CD4-positive, alpha-beta T cell treated with Interleukin-4 for 1 hour (primary cell): ENCODE results near the gene CLDN20.
A peak's percentile ranks its signal among the peaks of the same experiment; 100 is the strongest.
"Not testable (repeated sequence)": the region's sequence is repeated elsewhere in the genome, so short reads cannot be mapped to it uniquely, and the experiment has no call there.

ENCODE experiments used
- DNase-seq, 2 donors: peaks; one replicate each; pipeline ENCODE4 v3.0.0-alpha.2; 2020 to 2022

The CLDN20 gene, protein sequence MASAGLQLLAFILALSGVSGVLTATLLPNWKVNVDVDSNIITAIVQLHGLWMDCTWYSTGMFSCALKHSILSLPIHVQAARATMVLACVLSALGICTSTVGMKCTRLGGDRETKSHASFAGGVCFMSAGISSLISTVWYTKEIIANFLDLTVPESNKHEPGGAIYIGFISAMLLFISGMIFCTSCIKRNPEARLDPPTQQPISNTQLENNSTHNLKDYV

DNA sequence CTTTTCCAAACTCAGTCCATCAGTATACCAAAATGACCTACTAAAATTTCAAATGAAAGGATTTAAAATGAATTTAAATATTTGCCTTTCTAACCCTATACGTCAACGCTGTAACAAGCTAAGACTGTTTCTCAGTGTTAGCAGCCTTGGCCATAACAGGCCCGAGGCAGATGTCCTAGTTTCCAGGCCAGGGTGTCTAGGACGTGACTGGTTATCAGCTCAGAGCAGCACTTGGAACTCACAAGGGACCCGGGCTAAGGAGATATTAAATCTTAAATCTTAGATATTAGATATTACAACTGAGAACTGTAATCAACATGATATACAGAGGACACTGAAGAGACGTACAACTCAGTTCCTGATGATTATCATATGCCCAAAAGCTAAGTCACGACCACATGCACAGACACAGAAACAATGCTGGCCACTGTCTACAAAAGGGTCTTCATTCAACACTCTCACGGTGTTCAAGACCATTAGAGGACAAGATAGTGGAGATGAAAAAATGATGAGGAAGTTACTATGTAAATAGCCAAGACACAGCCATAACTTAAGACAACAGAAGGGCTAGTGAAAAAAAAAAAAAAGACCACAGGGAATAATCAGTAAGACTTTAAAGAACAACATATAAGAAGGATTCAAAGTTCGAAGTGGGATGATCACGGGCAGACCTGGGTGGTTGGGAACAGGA, at the start of gene CLDN20:
CLDN20 (plus strand) TSS at position 641 of the 691 bp plus-strand sequence. CDS start 11,707 bp downstream, outside the sequence.
- no peak for DNase-seq

DNA sequence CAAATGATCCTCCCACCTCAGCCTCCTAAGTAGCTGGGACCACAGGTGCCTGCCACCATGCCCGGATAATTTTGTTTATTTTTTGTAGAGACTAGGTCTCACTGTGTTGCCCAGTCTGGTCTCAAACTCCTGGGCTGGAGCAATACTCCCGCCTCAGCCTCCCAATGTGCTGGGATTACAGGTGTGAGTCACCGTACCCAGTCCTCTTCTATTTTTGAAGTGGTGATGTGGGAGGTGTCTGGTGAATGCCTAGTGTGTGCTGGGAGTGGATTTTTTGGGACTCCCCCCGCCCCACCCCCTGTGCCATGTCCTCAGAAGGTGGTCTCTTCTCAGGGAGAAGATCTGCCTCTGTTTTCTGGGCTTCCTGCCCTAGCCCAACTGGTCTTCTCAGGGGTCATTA, 47.9 kb upstream of the CLDN20 start:
- no peak for DNase-seq

DNA sequence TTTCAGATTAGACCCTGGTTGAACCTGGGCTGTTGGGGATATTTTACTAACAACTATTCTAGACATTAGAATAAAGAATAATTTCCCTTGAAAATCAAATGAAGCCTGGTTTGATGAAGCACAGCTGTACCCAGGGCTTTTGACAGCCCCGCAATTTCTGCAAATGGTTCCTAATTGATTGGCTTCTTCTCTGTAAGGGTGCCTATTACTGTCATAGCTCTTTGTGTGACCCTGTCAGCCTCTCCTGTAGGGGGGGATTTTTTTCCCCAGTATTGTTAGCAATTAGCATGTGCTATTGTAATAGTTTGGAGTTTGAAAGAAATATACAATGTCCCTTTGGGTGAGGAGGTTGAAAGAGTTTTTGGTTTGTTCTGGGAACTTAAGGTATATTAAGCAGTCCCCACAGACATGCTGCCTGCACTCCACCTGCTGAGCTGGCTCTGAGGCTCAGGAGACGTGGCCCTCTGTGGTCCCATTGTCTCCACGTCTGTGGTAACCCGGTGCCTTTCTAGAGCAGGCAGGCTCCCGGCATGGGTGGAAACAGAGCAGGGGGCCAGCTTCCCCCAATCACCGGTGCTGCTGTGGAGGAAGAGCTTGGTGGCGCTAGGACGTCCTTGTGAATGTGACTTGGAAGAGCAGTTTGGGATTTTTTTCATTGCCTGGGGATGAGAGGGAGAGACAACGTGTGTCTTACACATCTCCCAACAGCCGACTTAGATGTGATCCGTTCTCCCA, 47.3 kb upstream of the CLDN20 start:
- no peak for DNase-seq

DNA sequence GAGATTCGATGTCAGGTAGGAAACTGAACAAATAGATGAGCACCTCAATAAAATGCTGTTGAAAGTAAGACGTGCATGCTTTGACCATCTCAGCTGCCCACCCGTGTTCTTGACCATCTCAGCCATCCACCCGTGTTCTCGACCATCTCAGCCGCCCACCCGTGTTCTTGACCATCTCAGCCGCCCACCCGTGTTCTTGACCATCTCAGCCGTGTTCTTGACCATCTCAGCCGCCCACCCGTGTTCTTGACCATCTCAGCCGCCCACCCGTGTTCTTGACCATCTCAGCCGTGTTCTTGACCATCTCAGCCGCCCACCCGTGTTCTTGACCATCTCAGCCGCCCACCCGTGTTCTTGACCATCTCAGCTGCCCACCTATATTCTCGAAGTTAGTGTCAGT, 45.1 kb upstream of the CLDN20 start:
- DNase-seq = not testable (repeated sequence)

DNA sequence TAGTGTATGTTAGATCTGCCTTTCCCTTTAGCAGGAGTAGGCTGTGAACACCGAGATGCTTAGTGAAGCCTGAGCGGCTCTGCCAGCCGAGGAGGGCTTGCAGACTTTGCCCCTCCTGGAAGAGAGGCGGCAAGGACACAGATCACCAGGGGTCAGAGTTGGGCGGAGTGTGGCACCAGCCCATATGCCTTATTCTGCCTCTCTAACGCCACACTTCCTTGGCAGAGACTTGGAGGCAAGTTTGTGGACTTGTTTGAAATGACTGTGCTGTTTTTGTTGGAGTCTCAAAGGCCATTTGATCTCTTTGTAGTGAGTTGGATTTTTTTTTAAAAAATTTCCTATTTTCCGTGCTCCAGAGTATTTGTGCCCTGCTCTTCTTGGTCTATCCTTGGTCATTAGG, 44.5 kb upstream of the CLDN20 start:
- no peak for DNase-seq

DNA sequence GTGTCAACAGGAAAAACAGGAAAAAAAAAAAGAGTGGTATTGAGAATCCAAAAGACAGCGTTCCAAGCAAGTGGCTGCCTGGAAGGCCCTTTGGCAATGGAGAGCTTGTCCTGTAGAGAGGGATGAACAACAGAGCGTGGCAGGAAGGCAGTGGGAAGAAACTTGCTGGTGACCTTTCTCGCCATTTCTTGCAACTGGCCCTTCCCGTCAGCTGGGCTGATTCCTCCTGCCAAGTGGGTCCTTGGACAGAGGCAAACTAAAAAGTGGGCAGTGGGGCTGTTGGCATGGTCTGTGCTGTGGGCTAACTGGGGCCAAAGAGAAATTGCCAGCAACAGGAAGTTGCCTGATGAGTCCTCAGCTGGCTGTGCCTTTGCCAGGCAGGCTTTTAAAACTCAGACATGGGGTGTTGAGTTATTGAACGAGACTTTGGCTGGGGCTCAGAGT, 43.9 kb upstream of the CLDN20 start:
- DNase-seq = no peak

DNA sequence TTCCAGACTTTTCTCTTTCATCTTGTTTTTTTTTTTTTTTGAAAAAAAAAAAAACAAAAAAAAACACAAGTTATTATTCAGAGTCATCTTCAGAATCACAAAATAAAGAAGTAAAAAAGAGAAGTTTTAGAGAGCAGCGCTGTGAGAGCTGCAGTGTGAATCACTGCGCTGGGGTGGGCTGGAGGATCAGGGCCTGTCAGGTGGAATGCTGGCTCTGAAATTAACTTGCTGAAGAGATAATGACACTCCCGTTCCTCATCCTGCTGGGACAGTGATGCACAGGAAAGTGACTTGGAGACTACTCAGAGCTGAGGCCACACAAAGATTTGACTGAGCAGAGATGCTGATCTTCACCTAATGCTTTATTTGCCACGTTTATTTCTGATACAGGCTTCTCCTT, 42.7 kb upstream of the CLDN20 start:
- DNase-seq = peak in 1 of 2 donors; percentile 50

DNA sequence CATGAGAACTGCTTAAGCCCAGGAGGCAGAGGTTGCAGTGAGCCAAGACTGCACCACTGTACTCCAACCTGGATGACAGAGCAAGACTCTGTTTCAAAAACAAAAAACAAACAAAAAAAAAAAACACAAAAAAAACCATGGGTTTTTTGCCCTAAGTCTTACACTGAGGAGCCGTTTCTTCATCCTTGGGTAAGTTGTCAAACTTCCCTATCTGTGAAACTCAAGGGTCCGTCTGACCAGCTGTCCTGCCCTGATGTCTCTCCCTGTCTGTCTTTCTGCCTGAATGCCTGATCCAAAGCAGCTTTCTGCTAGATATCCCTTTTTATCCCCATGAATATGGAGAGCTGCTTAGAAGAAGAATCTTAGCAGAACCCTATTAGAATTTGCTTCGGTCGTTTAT, 41.3 kb upstream of the CLDN20 start:
- DNase-seq = no peak

DNA sequence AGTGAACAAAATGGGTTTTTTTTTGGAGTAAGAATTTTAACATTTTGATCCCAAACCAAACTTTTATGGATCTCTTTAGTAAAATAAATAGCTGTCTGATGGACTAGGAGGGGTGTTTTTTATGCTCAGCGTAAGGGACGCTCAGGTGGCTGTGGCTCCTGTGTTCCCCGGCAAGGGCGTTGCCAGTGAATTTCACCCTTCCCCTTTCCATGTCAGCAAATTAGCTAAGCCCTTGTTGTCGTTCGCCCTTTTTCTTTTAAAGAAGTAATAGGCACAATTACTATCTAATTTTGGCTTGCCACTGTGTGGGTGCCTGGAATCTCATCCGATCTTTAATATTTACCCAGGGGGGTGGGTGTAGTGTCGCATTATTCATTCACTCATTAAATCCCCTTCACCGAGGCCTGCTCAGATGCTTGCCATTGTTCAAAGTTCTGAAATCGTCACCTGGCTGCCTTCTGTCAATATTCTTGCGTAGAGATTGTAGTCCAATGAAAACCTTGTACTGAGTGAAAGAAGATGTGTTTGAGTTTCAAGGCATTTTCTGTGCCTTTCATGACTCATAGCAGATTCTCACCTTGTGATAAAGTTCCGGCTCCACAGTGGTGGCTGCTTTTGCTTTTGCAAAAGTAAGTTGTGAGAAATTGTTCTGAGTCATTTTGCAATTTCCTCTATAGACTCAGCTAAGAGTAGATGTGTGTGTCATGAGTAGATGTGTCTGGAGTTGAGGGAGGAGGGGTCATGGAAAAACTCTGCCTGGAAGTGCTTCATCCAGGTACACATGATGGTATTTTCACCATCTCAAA, 40.0 kb upstream of the CLDN20 start:
- DNase-seq = peak; percentile 42 to 47

DNA sequence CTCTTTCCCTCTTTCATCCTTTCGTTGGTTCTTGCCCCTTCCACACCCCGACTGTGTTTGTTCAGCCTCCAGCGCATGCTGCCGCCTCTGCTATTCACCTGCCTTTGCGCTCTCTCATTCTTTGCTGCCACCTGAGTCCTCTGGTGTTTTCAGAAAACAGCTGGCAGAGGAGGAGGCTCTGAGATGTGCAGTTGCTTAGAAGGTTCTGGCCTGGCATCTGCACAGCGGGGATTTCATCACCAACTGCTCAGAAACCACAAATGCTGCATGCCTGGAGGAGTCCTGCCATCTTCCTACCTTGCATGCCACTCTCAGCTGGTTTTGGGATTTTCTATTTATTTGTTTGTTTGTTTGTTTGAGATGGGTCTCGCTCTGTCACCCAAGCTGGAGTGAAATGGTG, 39.2 kb upstream of the CLDN20 start:
- no peak for DNase-seq

DNA sequence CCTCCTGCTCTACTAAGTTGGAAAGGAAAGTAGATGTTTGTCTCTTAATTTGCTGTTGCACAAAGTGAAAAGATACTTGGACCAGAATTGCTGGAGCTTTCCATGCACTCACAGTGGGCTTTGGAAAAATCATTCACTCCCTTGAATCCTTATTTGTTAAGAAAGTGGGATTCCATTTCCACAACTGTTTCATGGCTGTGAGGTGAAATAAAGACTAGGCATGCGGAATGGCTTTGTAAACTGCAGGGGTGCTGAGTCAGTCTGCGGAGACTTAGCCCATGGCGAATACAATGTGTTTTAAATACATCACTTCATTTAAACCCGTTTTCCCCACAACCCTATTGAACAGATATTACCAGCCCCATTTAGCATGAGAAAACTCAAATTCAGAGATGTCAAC, 36.8 kb upstream of the CLDN20 start:
- no peak for DNase-seq

DNA sequence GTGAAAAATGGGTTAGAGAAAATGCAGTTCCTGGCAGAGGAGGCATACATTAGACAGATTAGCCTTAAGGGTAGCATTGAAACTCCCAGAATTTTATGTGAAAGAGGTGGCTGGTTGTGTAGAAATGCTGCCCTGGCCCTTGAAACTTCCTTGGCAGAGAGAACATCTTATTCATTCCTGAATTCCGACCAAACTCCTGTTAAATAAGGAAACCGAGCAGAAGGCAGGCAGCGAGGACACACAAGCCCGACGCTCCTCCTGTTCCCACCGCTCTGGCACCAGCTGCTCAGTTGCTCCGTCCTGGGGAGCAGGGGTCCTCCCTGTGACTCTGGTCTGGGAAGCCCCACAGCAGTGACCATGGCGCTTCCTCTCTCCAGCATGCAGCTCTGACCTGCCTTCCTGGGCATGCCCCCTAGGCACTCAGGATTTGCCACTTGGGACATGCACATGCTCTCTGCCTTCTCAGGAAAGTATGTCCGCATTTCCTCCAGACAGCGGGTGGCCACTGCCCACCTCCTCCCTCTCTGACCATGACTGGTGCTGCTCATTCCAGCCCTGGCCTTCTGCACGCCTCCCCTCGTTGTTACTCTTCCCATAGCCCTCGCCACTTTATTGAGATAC, 35.2 kb upstream of the CLDN20 start:
- no peak for DNase-seq

DNA sequence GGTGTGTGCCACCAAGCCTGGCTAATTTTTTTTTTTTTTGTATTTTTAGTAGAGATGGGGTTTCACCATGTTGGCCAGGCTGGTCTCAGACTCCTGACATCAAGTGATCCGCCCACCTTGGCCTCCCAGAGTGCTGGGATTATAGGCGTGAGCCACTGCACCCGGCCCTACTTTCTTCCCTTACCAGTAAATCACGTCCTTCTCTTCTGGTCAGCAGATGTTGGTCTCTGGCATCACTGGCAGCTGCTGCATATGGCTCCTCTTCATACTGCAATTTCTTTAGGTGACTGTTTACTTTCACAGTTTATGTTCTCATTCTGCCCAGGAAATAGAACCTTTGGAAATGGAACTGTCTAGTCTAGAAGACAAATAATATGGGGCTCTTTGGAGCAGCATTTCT, 32.8 kb upstream of the CLDN20 start:
- DNase-seq = not testable (repeated sequence)

DNA sequence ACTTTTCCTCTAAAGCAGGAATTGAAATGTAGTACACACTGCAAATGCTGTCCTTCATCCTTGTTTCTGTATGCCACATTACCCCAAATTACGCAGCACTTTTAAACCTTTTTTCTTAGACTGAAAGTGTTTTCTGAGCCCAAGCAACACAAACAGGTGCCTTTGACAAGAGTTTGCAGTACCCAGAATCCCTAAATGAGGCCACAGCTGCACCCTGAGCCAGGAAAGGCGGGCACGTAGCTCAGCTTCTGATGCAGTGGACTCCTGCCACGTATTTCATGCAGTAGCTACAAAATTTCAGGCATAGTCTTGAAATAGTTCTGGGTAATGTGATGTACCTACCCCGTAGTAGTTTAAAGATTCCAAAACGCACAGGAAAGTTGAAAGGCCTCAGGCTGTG, 31.0 kb upstream of the CLDN20 start:
- no peak for DNase-seq

DNA sequence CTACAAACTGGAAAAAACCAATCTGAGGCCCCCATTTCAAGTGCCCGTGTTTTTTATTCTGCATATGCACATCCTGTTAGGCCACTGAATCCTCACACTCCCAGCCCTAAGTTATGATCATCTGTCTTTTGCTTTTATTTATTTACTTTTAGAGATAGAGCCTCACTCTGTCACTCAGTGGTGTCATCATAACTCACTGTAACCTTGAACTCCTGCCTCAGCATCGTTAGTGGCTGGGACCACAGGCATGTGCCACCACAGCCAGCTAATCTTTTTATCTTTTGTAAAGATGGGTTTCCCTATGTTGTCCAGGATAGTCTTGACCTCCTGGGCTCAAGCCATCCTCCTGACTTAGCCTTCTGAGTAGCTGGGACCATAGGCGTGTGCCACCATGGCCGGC, 29.6 kb upstream of the CLDN20 start:
- DNase-seq = no peak

DNA sequence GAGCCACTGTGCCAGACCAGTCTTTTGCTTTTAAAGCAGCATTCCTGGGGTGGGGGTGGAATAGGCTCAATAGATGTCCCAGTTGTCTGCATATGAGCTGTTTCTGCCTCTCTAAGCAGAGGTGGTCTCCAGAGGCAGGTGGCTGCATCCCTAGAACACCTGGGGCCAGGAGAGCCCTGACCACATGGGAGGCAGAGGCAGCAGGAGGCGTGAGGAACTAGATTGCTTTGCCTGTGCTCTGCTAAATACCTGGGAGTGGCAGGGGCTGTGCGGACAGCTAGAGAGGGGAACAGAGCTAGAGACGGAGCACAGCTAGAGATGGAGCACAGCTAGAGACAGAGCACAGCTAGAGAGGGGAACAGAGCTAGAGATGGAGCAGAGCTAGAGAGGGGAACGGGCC, 29.1 kb upstream of the CLDN20 start:
- DNase-seq = no peak

DNA sequence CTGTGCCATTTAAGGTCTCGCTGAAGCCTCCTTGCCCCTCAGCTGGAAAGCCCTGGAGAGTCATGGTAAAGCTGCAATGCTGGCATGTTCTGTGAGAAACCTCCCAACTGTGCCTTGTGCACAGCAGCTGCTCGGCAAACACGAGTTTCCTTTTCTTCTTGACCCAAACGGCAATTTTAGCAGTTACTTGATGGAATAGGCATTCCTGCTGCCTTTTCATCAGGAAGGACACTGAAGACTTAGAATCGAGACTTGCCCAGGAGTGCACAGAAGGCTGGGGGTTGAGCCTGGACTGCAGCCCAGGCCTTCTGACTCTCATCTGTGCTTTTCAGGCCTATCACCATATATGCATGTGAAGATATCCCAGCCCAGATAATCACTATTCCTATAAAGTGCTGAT, 28.7 kb upstream of the CLDN20 start:
- no peak for DNase-seq

DNA sequence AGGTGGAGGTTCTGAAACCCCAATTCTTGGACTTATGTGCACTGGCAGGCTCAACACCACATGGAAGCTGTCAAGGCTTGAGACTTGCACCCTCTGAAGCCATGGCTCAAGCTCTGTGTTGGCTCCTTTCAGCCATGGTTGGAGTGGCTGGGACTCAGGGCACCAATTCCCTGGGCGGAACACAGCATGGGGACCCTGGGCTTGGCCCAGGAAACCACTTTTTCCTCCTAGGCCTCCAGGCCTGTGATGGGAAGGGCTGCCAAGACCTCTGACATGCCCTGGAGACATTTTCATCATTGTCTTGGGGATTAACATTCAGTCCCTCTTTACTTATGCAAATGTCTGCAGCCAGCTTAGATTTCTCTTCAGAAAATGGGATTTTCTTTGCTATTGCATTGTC, 26.2 kb upstream of the CLDN20 start:
- no peak for DNase-seq

DNA sequence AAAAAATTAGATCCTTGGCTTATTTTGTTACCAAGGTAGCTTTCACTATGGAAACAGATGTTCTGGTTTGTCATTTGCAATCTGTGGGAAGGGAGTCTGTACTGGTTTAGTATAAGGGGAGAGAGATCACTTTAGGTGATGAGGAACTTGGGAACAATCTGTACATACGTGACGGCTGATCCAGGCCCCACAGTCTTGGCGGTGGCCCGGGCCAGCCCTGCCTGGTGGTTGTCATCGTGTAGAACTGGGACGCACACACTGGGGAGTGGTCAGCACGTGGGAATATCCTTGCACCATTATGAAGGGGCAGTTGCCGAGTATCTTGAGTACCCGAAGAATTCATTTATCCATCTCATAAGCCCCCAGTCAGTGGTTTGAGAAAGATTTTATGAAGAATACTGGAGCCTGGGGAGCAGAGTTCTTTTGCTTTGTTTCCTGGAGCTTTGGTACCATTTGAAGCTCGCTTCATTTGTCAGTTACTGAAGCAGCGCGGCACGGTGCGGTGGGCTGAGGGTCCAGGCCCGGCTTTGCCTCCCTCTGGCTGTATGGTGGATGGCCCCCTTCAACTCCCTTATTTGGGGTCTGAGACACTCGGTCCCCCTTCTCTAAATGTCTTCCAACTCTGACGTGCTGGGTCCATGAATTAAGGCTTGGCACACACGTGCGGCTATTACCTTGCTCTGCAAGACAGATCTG, 22.8 kb upstream of the CLDN20 start:
- no peak for DNase-seq

DNA sequence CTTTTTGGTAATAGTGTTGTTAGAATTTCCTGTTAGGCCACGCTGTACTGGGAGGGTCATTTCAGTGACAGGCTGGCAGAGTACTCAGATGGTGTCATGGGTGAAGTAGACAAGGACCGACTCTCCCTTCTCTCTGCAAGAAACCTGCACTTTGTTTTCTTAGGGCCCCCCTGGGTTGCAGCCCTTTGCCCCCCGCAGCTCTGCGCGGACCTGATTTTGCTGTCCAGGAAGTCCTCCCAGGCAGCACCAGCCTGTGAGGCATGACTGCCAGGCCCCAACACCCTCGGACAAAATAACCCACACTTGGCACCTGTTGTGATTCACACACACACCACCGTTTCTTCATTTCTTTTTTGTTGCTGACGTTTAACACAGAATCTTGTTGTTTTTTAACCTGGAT, 21.8 kb upstream of the CLDN20 start:
- no peak for DNase-seq

DNA sequence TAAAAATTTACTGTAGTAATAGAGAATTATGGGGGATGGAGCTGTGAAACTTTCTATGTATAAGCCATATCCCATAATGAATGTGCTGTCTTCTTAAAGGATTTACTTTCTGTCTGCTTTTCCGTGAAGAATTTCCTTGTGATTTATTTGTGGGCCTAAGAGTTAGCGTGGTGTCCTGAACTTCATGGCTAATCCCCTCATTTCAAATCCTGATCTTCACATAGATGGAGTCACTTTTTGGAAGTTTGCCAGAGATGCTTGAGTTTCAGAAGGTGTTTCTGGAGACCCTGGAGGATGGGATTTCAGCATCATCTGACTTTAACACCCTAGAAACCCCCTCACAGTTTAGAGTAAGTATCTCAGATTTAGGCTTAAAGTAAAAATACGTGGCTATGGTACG, 19.4 kb upstream of the CLDN20 start:
- DNase-seq = no peak

DNA sequence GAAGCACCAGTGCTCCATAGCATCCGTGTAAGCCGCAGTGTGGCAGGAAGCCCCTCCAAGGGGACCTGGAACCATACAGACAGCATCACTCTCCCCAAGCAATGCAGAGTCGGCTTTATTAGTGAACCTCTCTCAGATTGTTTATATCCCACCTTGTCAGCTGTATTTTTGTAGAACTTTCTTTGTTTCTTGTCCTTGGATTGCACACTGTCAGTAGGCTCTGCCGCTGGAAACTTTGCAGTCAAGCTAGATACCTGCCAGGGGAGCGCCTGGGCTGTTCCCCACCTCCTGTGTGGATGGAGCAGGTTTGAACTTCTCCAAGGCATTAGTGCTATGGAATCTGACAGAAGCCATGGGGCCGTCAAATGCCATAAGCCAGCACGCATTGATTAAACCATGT, 18.6 kb upstream of the CLDN20 start:
- no peak for DNase-seq
